MM.1S (cell line): ENCODE data around the gene TTC36.

Experiments
- DNase-seq: peaks from one replicate; pipeline ENCODE4 v3.0.0-alpha.2; 2015
- H2AFZ ChIP-seq: fragments of 300-600 bp; sonication (generic); 2 replicates; pipeline ENCODE4 v1.6.0; 2016; ENCODE audit warnings: antibody characterized with exemption, low read length
- H3F3A ChIP-seq: fragments of 300-600 bp; sonication (generic); 2 replicates; pipeline ENCODE4 v1.6.1; 2016; ENCODE audit warnings: mild to moderate bottlenecking, antibody characterized with exemption, low read length, moderate library complexity, mixed read lengths; ENCODE audit not compliant: insufficient read depth
- H3K27ac ChIP-seq: fragments of 300-600 bp; sonication (generic); 2 replicates; pipeline ENCODE4 v1.5.1; 2016; ENCODE audit warnings: mild to moderate bottlenecking, low read length
- H3K27me3 ChIP-seq: fragments of 300-600 bp; sonication (generic); replicated peaks from 2 replicates; pipeline ENCODE4 v1.6.0; 2016; ENCODE audit warnings: low read length; ENCODE audit not compliant: insufficient read depth
- H3K36me3 ChIP-seq: fragments of 300-600 bp; sonication (generic); replicated peaks from 2 replicates; pipeline ENCODE4 v1.6.1; 2016; ENCODE audit warnings: mild to moderate bottlenecking, low read length, mixed read lengths; ENCODE audit not compliant: insufficient read depth
- H3K4me1 ChIP-seq: fragments of 300-600 bp; sonication (generic); 2 replicates; pipeline ENCODE4 v1.6.1; 2016; ENCODE audit warnings: low read length, mixed read lengths
- H3K4me2 ChIP-seq: fragments of 300-600 bp; sonication (generic); 2 replicates; pipeline ENCODE4 v1.6.0; 2016; ENCODE audit warnings: low read depth, low read length
- H3K4me3 ChIP-seq: fragments of 300-600 bp; sonication (generic); 2 replicates; pipeline ENCODE4 v1.5.1; 2016; ENCODE audit warnings: low read length, mixed read lengths
- H3K79me2 ChIP-seq: fragments of 300-600 bp; sonication (generic); 2 replicates; pipeline ENCODE4 v1.6.1; 2016; ENCODE audit warnings: mixed run types, low read length, mixed read lengths
- H3K9ac ChIP-seq: fragments of 300-600 bp; sonication (generic); 2 replicates; pipeline ENCODE4 v1.6.1; 2016; ENCODE audit warnings: low read length, mixed read lengths
- H3K9me2 ChIP-seq: fragments of 300-600 bp; sonication (generic); replicated peaks from 2 replicates; pipeline ENCODE4 v1.6.1; 2016; ENCODE audit warnings: mild to moderate bottlenecking, low read length, mixed read lengths; ENCODE audit not compliant: insufficient read depth
- H3K9me3 ChIP-seq: fragments of 300-600 bp; sonication (generic); replicated peaks from 2 replicates; pipeline ENCODE4 v1.6.1; 2016; ENCODE audit warnings: mild to moderate bottlenecking, low read length, mixed read lengths; ENCODE audit not compliant: insufficient read depth
- H4K20me1 ChIP-seq: fragments of 300-600 bp; sonication (generic); 2 replicates; pipeline ENCODE4 v1.6.1; 2016; ENCODE audit warnings: mild to moderate bottlenecking, low read length, moderate library complexity, mixed read lengths; ENCODE audit not compliant: insufficient read depth
- CTCF ChIP-seq: fragments of 300-600 bp; sonication (generic); IDR thresholded peaks from 2 replicates; pipeline ENCODE4 v1.5.1; 2016; ENCODE audit warnings: antibody characterized with exemption, low read length, mixed read lengths
- EZH2 ChIP-seq: fragments of 300-600 bp; sonication (generic); optimal IDR thresholded peaks from 2 replicates; pipeline ENCODE3; 2017; ENCODE audit warnings: low read depth, mild to moderate bottlenecking, antibody characterized with exemption, low read length, mixed read lengths
- EZH2phosphoT487 ChIP-seq: fragments of 300-600 bp; sonication (generic); IDR thresholded peaks from 2 replicates; pipeline ENCODE4 v1.6.1; 2018; ENCODE audit warnings: antibody characterized with exemption, low read length

The TTC36 gene

GRCh38 chr11:118488480-118489109 is 38.7 kb upstream of the TTC36 start:
- H3K9ac ChIP-seq, result no peak overlapping the region
- TF ChIP-seq EZH2phosphoT487 (no peak), CTCF (peak; percentile 84)

DNA sequence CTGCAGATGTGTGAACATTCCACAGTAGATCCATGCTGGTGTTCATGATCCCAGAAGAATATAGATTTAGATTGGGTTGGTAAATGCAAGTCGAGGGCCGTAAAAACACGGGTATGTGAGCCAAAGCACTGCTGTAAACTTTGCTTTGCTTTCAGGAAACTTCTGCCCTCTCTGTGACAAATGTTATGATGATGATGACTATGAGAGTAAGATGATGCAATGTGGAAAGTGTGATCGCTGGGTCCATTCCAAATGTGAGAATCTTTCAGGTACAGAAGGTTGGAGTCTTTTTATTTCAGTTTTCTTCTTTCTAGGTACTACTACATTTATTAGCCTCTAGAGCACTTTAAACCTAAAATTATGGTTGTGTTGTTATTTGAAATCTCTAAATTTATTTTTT is 36.2 kb upstream of the TTC36 start:
- H3K27ac ChIP-seq, result no peak overlapping the region

More at GRCh38 chr11:118488480-118489109, 38.7 kb upstream of the TTC36 start:
- H3K27me3 ChIP-seq, result no peaks in the 10 kb centered on the region
- H3K36me3 ChIP-seq, result peaks cover 20% of the 10 kb centered on the region
- peak; percentile 70 for DNase-seq
- H3K4me2 ChIP-seq, result no peak overlapping the region
- no peaks in the 10 kb centered on the region for H3K4me1 ChIP-seq
- H3K79me2 ChIP-seq, result no peaks in the 10 kb centered on the region
- no peak overlapping the region for H3K27ac ChIP-seq
- H3F3A ChIP-seq, result no peaks in the 10 kb centered on the region
- no peak overlapping the region for H2AFZ ChIP-seq
- no peak overlapping the region for H3K4me3 ChIP-seq
- no peaks in the 10 kb centered on the region for H3K9me2 ChIP-seq
- H4K20me1 ChIP-seq, result no peaks in the 10 kb centered on the region
- H3K9me3 ChIP-seq, result no peaks in the 10 kb centered on the region

DNA sequence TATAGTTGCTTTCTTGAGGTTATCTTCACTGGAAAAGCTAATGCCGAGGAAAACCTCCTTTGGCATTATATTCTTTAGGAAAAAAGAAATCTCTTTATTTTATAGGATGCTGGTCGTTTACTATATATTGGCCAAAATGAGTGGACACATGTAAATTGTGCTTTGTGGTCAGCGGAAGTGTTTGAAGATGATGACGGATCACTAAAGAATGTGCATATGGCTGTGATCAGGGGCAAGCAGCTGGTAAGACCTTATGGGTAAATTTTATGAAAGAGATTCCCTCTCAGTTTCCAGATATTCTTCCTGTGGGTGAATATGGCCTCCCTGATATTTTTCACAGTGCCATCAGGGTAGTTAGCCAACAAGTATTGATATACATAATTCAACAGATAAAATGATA is 29.4 kb upstream of the TTC36 start:
- peaks cover 33% of the 10 kb centered on the region for H3K36me3 ChIP-seq
- H3K4me3 ChIP-seq, result no peak overlapping the region
- H3K9me2 ChIP-seq, result no peaks in the 10 kb centered on the region
- H3K27me3 ChIP-seq, result no peaks in the 10 kb centered on the region
- no peaks in the 10 kb centered on the region for H3K4me1 ChIP-seq
- H3K27ac ChIP-seq, result no peak overlapping the region
- no peak overlapping the region for H2AFZ ChIP-seq
- no peak for TF ChIP-seq EZH2phosphoT487
- TF ChIP-seq EZH2, result no peak
- TF ChIP-seq CTCF, result no peak
- no peaks in the 10 kb centered on the region for H3F3A ChIP-seq
- H3K4me2 ChIP-seq, result no peak overlapping the region
- H4K20me1 ChIP-seq, result no peaks in the 10 kb centered on the region
- no peaks in the 10 kb centered on the region for H3K79me2 ChIP-seq
- no peaks in the 10 kb centered on the region for H3K9me3 ChIP-seq
- DNase-seq, result no peak
- H3K9ac ChIP-seq, result no peak overlapping the region

More for the DNA sequence above, 36.2 kb upstream of the TTC36 start:
- DNase-seq, result no peak
- Histone ChIP-seq H3K4me2 (no peak overlapping the region), H3F3A (no peaks in the 10 kb centered on the region), H3K9ac (no peak overlapping the region), H3K79me2 (no peaks in the 10 kb centered on the region), H3K27me3 (no peaks in the 10 kb centered on the region), H3K9me2 (no peaks in the 10 kb centered on the region), H3K9me3 (no peaks in the 10 kb centered on the region), H3K4me1 (no peaks in the 10 kb centered on the region), H3K4me3 (no peak overlapping the region), H2AFZ (no peak overlapping the region), H4K20me1 (no peaks in the 10 kb centered on the region), H3K36me3 (peaks cover 24% of the 10 kb centered on the region)
- TF ChIP-seq EZH2phosphoT487 (no peak), CTCF (no peak), EZH2 (no peak)
